A549 (cell line): ENCODE data around the gene SEMA5B.

Experiments used
- CTCF ChIP-seq: fragments of >200 bp; sonication (Bioruptor Twin); formaldehyde crosslinking; IDR thresholded peaks from 3 replicates; pipeline ENCODE4 v1.5.1; 2016
- KDM1A ChIP-seq: fragments of 200-600 bp; sonication (generic); IDR thresholded peaks from 2 replicates; pipeline ENCODE4 v1.6.1; 2016; ENCODE audit warnings: low read depth, mild to moderate bottlenecking
- POLR2A ChIP-seq: IDR thresholded peaks from 2 replicates; pipeline ENCODE4 v1.6.1; 2012; ENCODE audit warnings: mild to moderate bottlenecking, low read length
- RAD21 ChIP-seq, 2 experiments: fragments of >200 bp in 1 of 2; sonication (Bioruptor Twin) in 1 of 2; formaldehyde crosslinking in 1 of 2; IDR thresholded peaks in 1 of 2; conservative IDR thresholded peaks in 1 of 2; 2 replicates in 1 of 2; 3 replicates in 1 of 2; pipeline ENCODE4 v1.6.1; 2012 to 2018; ENCODE audit warnings: inconsistent platforms in 1 of 2
- REST ChIP-seq: fragments of 200-600 bp; sonication (generic); IDR thresholded peaks from 2 replicates; pipeline ENCODE4 v1.6.1; 2016; ENCODE audit warnings: antibody characterized with exemption, mild to moderate bottlenecking, moderate library complexity
- TF ChIP-seq, protein P1 (sequence below): IDR thresholded peaks from 2 replicates; pipeline ENCODE4 v1.6.1; 2012

GRCh38 chr3:122947196-122947595 lies 80.4 kb downstream of the SEMA5B start:
- TF ChIP-seq CTCF (no peak), RAD21 (conservative IDR thresholded peaks at IDR 0.05 in 1 of 2, IDR thresholded peaks at IDR 0.05 in 1 of 2) (no peak), POLR2A (no peak), KDM1A (no peak), REST (no peak)
- TF ChIP-seq, protein P1, sequence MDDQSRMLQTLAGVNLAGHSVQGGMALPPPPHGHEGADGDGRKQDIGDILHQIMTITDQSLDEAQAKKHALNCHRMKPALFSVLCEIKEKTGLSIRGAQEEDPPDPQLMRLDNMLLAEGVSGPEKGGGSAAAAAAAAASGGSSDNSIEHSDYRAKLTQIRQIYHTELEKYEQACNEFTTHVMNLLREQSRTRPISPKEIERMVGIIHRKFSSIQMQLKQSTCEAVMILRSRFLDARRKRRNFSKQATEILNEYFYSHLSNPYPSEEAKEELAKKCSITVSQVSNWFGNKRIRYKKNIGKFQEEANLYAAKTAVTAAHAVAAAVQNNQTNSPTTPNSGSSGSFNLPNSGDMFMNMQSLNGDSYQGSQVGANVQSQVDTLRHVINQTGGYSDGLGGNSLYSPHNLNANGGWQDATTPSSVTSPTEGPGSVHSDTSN: no peak
